ENCODE measurements around the gene NOL7. TPM values are rescaled to one million over a fixed set of nuclear protein-coding genes. Genes with fewer than 3 reads are reported as not detected.

The NOL7 gene
- total and polyA plus RNA-seq, 2 of the 13 experiments (the other 11 are each of a cell fraction or from before 2014, with no cell fraction given): 37.8 to 186 TPM

DNA sequence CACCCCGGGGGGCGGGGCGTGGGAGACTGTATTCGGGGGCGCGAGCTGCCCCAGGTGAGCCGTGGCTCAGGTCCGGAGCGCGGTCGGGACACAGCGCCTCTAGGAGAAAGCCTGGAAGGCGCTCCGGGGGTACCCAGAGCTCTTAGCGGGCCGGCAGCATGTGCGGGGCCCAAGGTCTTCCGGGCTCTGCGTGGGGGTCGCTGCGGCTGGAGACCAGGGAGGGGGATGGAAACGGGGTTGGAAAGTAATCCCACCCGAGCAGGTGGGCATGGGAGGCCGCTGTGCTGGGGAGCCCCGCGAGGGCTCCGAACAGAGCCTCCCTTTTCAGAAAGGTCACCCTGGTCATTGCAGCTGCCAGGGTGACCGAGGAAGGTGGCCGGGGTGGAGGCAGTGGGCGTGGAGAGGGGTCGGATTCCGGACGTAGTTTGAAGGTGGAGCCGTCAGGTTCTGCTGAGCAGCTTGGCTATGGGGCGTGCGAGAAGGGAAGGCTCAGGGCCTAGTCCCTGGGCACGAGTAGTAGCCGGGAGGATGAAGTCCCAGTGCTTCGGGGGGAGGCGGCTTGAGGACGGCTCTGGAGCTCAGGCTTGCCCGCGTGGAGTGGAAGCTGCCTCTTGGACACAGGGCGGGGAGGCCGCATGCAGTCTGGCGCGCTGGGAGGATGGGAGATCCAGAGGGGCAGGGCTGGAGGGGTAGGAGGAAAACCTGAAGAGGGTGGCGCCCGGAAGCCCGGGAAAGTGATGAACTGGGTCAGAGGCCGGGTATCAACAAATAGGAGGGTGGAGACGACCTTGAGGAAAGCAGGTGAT is 40.4 kb upstream of the NOL7 start, which contains the start of gene SIRT5 (continued):
- peak; percentile 78; the same call in 1 of the 2 replicates for TF ChIP-seq ZFP41 (CRISPR knock-in tag; IDR thresholded peaks at IDR 0.05; ENCODE audit: borderline replicate concordance)
- peak; percentile 96 for TF ChIP-seq ZNF709 (CRISPR knock-in tag; IDR thresholded peaks at IDR 0.05)
- peak; percentile 55; the same call in 1 of the 2 replicates for TF ChIP-seq HOXA5 (CRISPR knock-in tag; IDR thresholded peaks at IDR 0.05)
- peak; percentile 73; the same call in 1 of the 2 replicates for TF ChIP-seq ZNF256 (CRISPR knock-in tag; conservative IDR thresholded peaks at IDR 0.05)
- TF ChIP-seq, protein P1, sequence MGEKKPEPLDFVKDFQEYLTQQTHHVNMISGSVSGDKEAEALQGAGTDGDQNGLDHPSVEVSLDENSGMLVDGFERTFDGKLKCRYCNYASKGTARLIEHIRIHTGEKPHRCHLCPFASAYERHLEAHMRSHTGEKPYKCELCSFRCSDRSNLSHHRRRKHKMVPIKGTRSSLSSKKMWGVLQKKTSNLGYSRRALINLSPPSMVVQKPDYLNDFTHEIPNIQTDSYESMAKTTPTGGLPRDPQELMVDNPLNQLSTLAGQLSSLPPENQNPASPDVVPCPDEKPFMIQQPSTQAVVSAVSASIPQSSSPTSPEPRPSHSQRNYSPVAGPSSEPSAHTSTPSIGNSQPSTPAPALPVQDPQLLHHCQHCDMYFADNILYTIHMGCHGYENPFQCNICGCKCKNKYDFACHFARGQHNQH (CRISPR knock-in tag; IDR thresholded peaks at IDR 0.05): peak; percentile 77
- no peak for TF ChIP-seq NBN (conservative IDR thresholded peaks at IDR 0.05)
- no peak for TF ChIP-seq MAFF (IDR thresholded peaks at IDR 0.05; ENCODE audit: low read depth, low read length)
- peak; percentile 85; the same call in 1 of the 2 replicates for TF ChIP-seq REL (CRISPR knock-in tag; conservative IDR thresholded peaks at IDR 0.05)
- TF ChIP-seq, protein P2, sequence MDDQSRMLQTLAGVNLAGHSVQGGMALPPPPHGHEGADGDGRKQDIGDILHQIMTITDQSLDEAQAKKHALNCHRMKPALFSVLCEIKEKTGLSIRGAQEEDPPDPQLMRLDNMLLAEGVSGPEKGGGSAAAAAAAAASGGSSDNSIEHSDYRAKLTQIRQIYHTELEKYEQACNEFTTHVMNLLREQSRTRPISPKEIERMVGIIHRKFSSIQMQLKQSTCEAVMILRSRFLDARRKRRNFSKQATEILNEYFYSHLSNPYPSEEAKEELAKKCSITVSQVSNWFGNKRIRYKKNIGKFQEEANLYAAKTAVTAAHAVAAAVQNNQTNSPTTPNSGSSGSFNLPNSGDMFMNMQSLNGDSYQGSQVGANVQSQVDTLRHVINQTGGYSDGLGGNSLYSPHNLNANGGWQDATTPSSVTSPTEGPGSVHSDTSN (CRISPR knock-in tag; IDR thresholded peaks at IDR 0.05; ENCODE audit: borderline replicate concordance): no peak
- TF ChIP-seq, protein P3, sequence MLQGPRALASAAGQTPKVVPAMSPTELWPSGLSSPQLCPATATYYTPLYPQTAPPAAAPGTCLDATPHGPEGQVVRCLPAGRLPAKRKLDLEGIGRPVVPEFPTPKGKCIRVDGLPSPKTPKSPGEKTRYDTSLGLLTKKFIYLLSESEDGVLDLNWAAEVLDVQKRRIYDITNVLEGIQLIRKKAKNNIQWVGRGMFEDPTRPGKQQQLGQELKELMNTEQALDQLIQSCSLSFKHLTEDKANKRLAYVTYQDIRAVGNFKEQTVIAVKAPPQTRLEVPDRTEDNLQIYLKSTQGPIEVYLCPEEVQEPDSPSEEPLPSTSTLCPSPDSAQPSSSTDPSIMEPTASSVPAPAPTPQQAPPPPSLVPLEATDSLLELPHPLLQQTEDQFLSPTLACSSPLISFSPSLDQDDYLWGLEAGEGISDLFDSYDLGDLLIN (CRISPR knock-in tag; IDR thresholded peaks at IDR 0.05; ENCODE audit: borderline replicate concordance): no peak
- no peak for TF ChIP-seq ZNF496 (CRISPR knock-in tag; IDR thresholded peaks at IDR 0.05; ENCODE audit: insufficient replicate concordance)
- TF ChIP-seq, protein P4, sequence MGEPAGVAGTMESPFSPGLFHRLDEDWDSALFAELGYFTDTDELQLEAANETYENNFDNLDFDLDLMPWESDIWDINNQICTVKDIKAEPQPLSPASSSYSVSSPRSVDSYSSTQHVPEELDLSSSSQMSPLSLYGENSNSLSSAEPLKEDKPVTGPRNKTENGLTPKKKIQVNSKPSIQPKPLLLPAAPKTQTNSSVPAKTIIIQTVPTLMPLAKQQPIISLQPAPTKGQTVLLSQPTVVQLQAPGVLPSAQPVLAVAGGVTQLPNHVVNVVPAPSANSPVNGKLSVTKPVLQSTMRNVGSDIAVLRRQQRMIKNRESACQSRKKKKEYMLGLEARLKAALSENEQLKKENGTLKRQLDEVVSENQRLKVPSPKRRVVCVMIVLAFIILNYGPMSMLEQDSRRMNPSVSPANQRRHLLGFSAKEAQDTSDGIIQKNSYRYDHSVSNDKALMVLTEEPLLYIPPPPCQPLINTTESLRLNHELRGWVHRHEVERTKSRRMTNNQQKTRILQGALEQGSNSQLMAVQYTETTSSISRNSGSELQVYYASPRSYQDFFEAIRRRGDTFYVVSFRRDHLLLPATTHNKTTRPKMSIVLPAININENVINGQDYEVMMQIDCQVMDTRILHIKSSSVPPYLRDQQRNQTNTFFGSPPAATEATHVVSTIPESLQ (CRISPR knock-in tag; conservative IDR thresholded peaks at IDR 0.05): peak; percentile 67; the same call in 1 of the 2 replicates
- TF ChIP-seq ZFP62 (CRISPR knock-in tag; IDR thresholded peaks at IDR 0.05): no peak
- TF ChIP-seq ZNF773 (CRISPR knock-in tag; IDR thresholded peaks at IDR 0.05; ENCODE audit: borderline replicate concordance): 0 out of 2 replicates have a peak, but pooled peaks have one; percentile 67
- TF ChIP-seq ZNF788 (CRISPR knock-in tag; IDR thresholded peaks at IDR 0.05; ENCODE audit: borderline replicate concordance): peak; percentile 91; the same call in 1 of the 2 replicates
- no peak for TF ChIP-seq ZFP36 (IDR thresholded peaks at IDR 0.05; ENCODE audit: borderline replicate concordance, low read depth, low read length, partially characterized antibody)
- TF ChIP-seq, protein P5, sequence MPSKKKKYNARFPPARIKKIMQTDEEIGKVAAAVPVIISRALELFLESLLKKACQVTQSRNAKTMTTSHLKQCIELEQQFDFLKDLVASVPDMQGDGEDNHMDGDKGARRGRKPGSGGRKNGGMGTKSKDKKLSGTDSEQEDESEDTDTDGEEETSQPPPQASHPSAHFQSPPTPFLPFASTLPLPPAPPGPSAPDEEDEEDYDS (CRISPR knock-in tag; IDR thresholded peaks at IDR 0.05): peak; percentile 70
- no peak for TF ChIP-seq HNRNPH1 (optimal IDR thresholded peaks at IDR 0.05; ENCODE audit: low read depth, low read length)
- peak; percentile 41; the same call in 1 of the 2 replicates for TF ChIP-seq HNF4G (IDR thresholded peaks at IDR 0.05; ENCODE audit: borderline replicate concordance, low read depth, low read length)
- peak; percentile 61; the same call in 1 of the 2 replicates for TF ChIP-seq HNF4G (CRISPR knock-in tag; IDR thresholded peaks at IDR 0.05; ENCODE audit: borderline replicate concordance, low read depth)
- TF ChIP-seq ATF1 (CRISPR knock-in tag; IDR thresholded peaks at IDR 0.05): no peak; the same call in 1 of the 2 replicates
- TF ChIP-seq NFKBIZ (CRISPR knock-in tag; IDR thresholded peaks at IDR 0.05): peak; percentile 56; the same call in 1 of the 2 replicates
- peak; percentile 20; the same call in 1 of the 2 replicates for TF ChIP-seq FOXK1 (CRISPR knock-in tag; IDR thresholded peaks at IDR 0.05; ENCODE audit: borderline replicate concordance, low read depth)
- peak; percentile 63 for TF ChIP-seq THAP11 (CRISPR knock-in tag; IDR thresholded peaks at IDR 0.05)
